ENCODE results near the gene TTC7B. TPM values are rescaled to one million over a fixed set of nuclear protein-coding genes. Genes with fewer than 3 reads are reported as not detected.

Gene TTC7B
- total and polyA plus RNA-seq, 7 donors = 18.9 to 97.0 (median 59.0) TPM

- Histone ChIP-seq H3K4me1 (no peaks in the 10 kb centered on the region), H3K9me3 (peaks cover under 1% of the 10 kb centered on the region), H3K27me3 (ENCODE audit: insufficient read depth in 3 of 3, low read length in 2 of 3) (no peaks in the 10 kb centered on the region), H3K27ac (no peak overlapping the region), H3K4me3 (no peak overlapping the region), H3K36me3 (ENCODE audit: insufficient read depth in 1 of 2, low read depth in 1 of 2) (no peaks in the 10 kb centered on the region)
- ATAC-seq (no peak), DNase-seq (no peak)
- WGBS, 3 donors = 34 to 41% (median 41%) methylated on average over 4 of the region's 4 CpGs
- intact Hi-C loops (cut with DNase I) = no loop called here
- TF ChIP-seq CTCF (IDR thresholded peaks at IDR 0.05) = no peak
These were observed 329.2 kb downstream of the TTC7B start for GRCh38 chr14:90487031-90487430.

DNA sequence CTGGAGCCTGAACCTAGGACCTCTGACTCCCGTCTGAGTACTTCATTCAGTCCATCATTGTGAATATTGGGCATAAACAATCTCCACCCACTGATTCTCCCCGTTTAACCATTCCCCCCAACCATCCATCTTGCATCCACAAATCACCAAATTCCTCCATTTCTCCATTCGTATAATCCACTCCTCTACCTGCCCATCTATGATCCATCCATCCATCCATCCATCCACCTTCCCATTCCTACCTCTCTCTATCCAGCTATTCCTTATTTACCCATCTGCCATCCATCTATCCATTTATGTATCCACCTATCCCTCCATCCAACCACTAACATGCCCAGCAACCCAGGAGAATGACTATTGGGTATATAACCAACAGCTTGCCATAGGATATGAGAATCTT is 331.9 kb downstream of the TTC7B start:
- WGBS, 3 donors = 76 to 87% (median 79%) methylated on average over 3 of the region's 3 CpGs
- Histone ChIP-seq H3K4me3 (no peak overlapping the region), H3K4me1 (no peaks in the 10 kb centered on the region), H3K27me3 (ENCODE audit: insufficient read depth in 3 of 3, low read length in 2 of 3) (no peaks in the 10 kb centered on the region), H3K27ac (no peak overlapping the region), H3K9me3 (peaks cover 5% of the 10 kb centered on the region), H3K36me3 (ENCODE audit: insufficient read depth in 1 of 2, low read depth in 1 of 2) (no peaks in the 10 kb centered on the region)
- TF ChIP-seq CTCF (IDR thresholded peaks at IDR 0.05) = no peak
- ATAC-seq = no peak
- no peak for DNase-seq
- intact Hi-C loops (cut with DNase I) = no loop called here

DNA sequence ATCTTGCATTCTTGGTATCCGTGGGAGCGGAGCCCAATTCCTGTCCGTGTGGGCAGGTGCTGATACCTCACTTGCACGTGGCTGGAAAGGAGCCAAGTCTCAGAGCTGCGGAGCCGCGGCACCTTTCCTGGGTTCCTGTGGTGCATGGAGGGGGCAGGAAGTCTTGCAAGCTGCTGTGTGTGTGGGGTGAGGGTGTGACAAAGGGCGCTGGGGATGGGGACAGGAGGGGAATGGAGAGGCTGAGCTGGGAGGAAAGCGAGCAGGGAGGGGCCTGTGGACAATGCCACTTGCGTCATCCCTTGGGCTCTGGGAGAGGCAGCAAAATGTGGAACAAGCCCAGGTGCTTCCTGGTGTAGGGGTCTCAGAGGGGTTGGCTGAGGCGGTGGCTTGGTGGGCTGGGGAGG is 332.7 kb downstream of the TTC7B start:
- H3K9me3 ChIP-seq = peaks cover 5% of the 10 kb centered on the region
- no peaks in the 10 kb centered on the region for H3K36me3 ChIP-seq (ENCODE audit: insufficient read depth in 1 of 2, low read depth in 1 of 2)
- no peaks in the 10 kb centered on the region for H3K27me3 ChIP-seq (ENCODE audit: insufficient read depth in 3 of 3, low read length in 2 of 3)
- WGBS, 3 donors = 45 to 53% (median 50%) methylated on average over 11 of the region's 11 CpGs
- no peak overlapping the region for H3K4me3 ChIP-seq
- intact Hi-C loops (cut with DNase I) = no loop called here
- DNase-seq (no peak), ATAC-seq (peak in 1 of 4 donors; percentile 33)
- H3K4me1 ChIP-seq = no peaks in the 10 kb centered on the region
- H3K27ac ChIP-seq = no peak overlapping the region
- TF ChIP-seq CTCF (IDR thresholded peaks at IDR 0.05) = no peak

- intact Hi-C loops (cut with DNase I) = no loop called here
- H3K36me3 ChIP-seq (ENCODE audit: insufficient read depth in 1 of 2, low read depth in 1 of 2) = no peaks in the 10 kb centered on the region
- DNase-seq (no peak), ATAC-seq (no peak)
- peaks cover 5% of the 10 kb centered on the region for H3K9me3 ChIP-seq
- 76 to 88% (median 83%) methylated on average over 2 of the region's 2 CpGs for WGBS, 3 donors
- H3K27me3 ChIP-seq (ENCODE audit: insufficient read depth in 3 of 3, low read length in 2 of 3) = no peaks in the 10 kb centered on the region
- no peak for TF ChIP-seq CTCF (IDR thresholded peaks at IDR 0.05)
- H3K27ac ChIP-seq = no peak overlapping the region
- H3K4me1 ChIP-seq = no peaks in the 10 kb centered on the region
- no peak overlapping the region for H3K4me3 ChIP-seq
These were observed 333.1 kb downstream of the TTC7B start for GRCh38 chr14:90483117-90483516.

DNA sequence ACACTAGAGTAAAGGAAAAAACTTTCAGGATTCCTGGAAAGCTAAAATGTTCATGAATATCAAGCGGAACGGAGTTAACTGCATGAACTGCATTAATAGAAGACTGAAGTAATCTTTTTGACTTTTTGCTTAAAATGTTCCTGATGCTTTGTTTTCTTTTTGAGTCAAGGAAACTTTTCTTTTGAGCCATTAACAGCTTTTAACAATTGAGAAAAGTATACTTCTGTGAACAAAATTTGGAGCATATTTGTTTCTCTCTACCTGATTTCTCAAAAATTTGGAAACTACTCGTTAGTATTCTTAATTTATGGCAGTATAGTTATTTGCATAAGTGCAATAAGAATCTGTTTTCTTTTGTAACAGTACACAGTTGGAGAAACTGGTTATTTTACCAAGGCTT is 340.9 kb downstream of the TTC7B start:
- ATAC-seq (no peak), DNase-seq (no peak)
- H3K9me3 ChIP-seq = peaks cover 27% of the 10 kb centered on the region
- no peak overlapping the region for H3K27ac ChIP-seq
- H3K27me3 ChIP-seq (ENCODE audit: insufficient read depth in 3 of 3, low read length in 2 of 3) = no peaks in the 10 kb centered on the region
- 57 to 87% (median 87%) methylated on average over 3 of the region's 3 CpGs for WGBS, 3 donors
- H3K4me3 ChIP-seq = no peak overlapping the region
- intact Hi-C loops (cut with DNase I) = no loop called here
- no peaks in the 10 kb centered on the region for H3K4me1 ChIP-seq
- H3K36me3 ChIP-seq (ENCODE audit: insufficient read depth in 1 of 2, low read depth in 1 of 2) = no peaks in the 10 kb centered on the region
- TF ChIP-seq CTCF (IDR thresholded peaks at IDR 0.05) = no peak

Measured in psoas muscle (tissue), 8 donors.